Esophagus muscularis mucosa (tissue), 3 donors: ENCODE results near the gene PIK3R4.

Source experiments
- CTCF ChIP-seq, 3 experiments: fragments of 200-600 bp in 2 of 3; fragments of 450-650 bp in 1 of 3; sonication (generic) in 2 of 3; IDR thresholded peaks; one replicate each; pipeline ENCODE4 v1.5.1; 2017 to 2019; ENCODE audit warnings: antibody characterized with exemption in 3 of 3, mild to moderate bottlenecking in 2 of 3, moderate library complexity in 1 of 3
- POLR2A ChIP-seq: fragments of 450-650 bp; IDR thresholded peaks from one replicate; pipeline ENCODE4 v1.6.1; 2017; ENCODE audit warnings: antibody characterized with exemption, moderate library complexity, mild to moderate bottlenecking, low read depth
- POLR2AphosphoS5 ChIP-seq, 2 donors: sonication (generic); formaldehyde crosslinking; IDR thresholded peaks; one replicate each; pipeline ENCODE4 v1.6.1; 2017; ENCODE audit warnings: antibody characterized with exemption in 2 of 2

- TF ChIP-seq CTCF (IDR thresholded peaks at IDR 0.05) (no peak), POLR2A (no peak), POLR2AphosphoS5 (IDR thresholded peaks at IDR 0.05) (no peak)
These were observed 74.9 kb downstream of the PIK3R4 start for GRCh38 chr3:130671545-130672312.
